Smooth muscle cell (in vitro differentiated cells): ENCODE data around the gene IL20. TPM values are rescaled to one million over a fixed set of nuclear protein-coding genes. Genes with fewer than 3 reads are reported as not detected.
"Not testable (repeated sequence)": the region's sequence is repeated elsewhere in the genome, so short reads cannot be mapped to it uniquely, and the experiment has no call there.

Experiments
- DNase-seq: peaks from one replicate; lab custom pipeline; 2025; ENCODE audit not compliant: unreplicated experiment; lab: John Stamatoyannopoulos, UW
- H2AFZ ChIP-seq: fragments of 200-600 bp; sonication (generic); 2 replicates; pipeline ENCODE4 v1.6.0; 2016; ENCODE audit warnings: antibody characterized with exemption, low read depth, mild to moderate bottlenecking
- H3F3A ChIP-seq: fragments of 200-600 bp; sonication (generic); 2 replicates; pipeline ENCODE4 v1.6.0; 2017; ENCODE audit warnings: antibody characterized with exemption, low read depth
- H3K27ac ChIP-seq: fragments of 200-600 bp; sonication (generic); 2 replicates; pipeline ENCODE4 v1.5.1; 2016; ENCODE audit warnings: low read depth, mild to moderate bottlenecking
- H3K27me3 ChIP-seq: fragments of 200-600 bp; sonication (generic); 2 replicates; pipeline ENCODE4 v1.6.1; 2016; ENCODE audit warnings: low read depth, mild to moderate bottlenecking
- H3K36me3 ChIP-seq: fragments of 200-600 bp; sonication (generic); 2 replicates; pipeline ENCODE4 v1.5.1; 2016; ENCODE audit warnings: low read depth
- H3K4me1 ChIP-seq: fragments of 200-600 bp; sonication (generic); 2 replicates; pipeline ENCODE4 v1.5.1; 2016; ENCODE audit warnings: low read depth
- H3K4me2 ChIP-seq: fragments of 200-600 bp; sonication (generic); 2 replicates; pipeline ENCODE4 v1.6.0; 2016; ENCODE audit warnings: mild to moderate bottlenecking
- H3K4me3 ChIP-seq: fragments of 200-600 bp; sonication (generic); 2 replicates; pipeline ENCODE4 v1.5.1; 2016; ENCODE audit warnings: mild to moderate bottlenecking
- H3K79me2 ChIP-seq: fragments of 200-600 bp; sonication (generic); 2 replicates; pipeline ENCODE4 v1.6.0; 2016; ENCODE audit warnings: low read depth, mild to moderate bottlenecking
- H3K9ac ChIP-seq: fragments of 200-600 bp; sonication (generic); 2 replicates; pipeline ENCODE4 v1.6.0; 2016; ENCODE audit warnings: low read depth
- H3K9me3 ChIP-seq: fragments of 200-600 bp; sonication (generic); replicated peaks from 2 replicates; pipeline ENCODE4 v1.5.1; 2016; ENCODE audit warnings: low read depth
- H4K20me1 ChIP-seq: fragments of 200-600 bp; sonication (generic); 2 replicates; pipeline ENCODE4 v1.6.0; 2016; ENCODE audit warnings: low read depth
- WGBS: methylation state at CpG from one replicate; pipeline ENCODE4 v1.1.7; 2016; ENCODE audit warnings: low lambda C conversion rate; 5-methylcytosine and 5-hydroxymethylcytosine counted together
- polyA plus RNA-seq: library from polyadenylated mRNA; unstranded; fragments of >200 nt; fragmentation: Nextera tagmentation; extraction: Ambion mirVana; gene quantifications from 2 replicates; pipeline ENCODE4 v1.2.1, GENCODE V29; 2016
- total RNA-seq: library from RNA; depleted of rRNA; stranded (reverse); fragments of >200 nt; gene quantifications from 2 replicates; pipeline ENCODE4 v1.2.3, GENCODE V29; 2014
- TF ChIP-seq, protein P1 (sequence below): fragments of 200-600 bp; sonication (generic); IDR thresholded peaks from 2 replicates; pipeline ENCODE4 v1.5.1; 2017; ENCODE audit warnings: borderline replicate concordance, mild to moderate bottlenecking, antibody characterized with exemption; ENCODE audit not compliant: insufficient read depth, poor library complexity, severe bottlenecking

IL20 gene
- total and polyA plus RNA-seq, 2 experiments from 2014 or later, result not detected

- Histone ChIP-seq H3K4me3 (no peak overlapping the region), H4K20me1 (no peaks in the 10 kb centered on the region), H2AFZ (no peak overlapping the region), H3K4me2 (no peak overlapping the region), H3F3A (no peaks in the 10 kb centered on the region), H3K36me3 (no peaks in the 10 kb centered on the region), H3K9me3 (no peaks in the 10 kb centered on the region), H3K27ac (no peak overlapping the region), H3K79me2 (no peaks in the 10 kb centered on the region), H3K27me3 (no peaks in the 10 kb centered on the region), H3K9ac (no peak overlapping the region), H3K4me1 (no peaks in the 10 kb centered on the region)
- WGBS, result 76% methylated on average over 5 of the region's 5 CpGs
- TF ChIP-seq, protein P1, sequence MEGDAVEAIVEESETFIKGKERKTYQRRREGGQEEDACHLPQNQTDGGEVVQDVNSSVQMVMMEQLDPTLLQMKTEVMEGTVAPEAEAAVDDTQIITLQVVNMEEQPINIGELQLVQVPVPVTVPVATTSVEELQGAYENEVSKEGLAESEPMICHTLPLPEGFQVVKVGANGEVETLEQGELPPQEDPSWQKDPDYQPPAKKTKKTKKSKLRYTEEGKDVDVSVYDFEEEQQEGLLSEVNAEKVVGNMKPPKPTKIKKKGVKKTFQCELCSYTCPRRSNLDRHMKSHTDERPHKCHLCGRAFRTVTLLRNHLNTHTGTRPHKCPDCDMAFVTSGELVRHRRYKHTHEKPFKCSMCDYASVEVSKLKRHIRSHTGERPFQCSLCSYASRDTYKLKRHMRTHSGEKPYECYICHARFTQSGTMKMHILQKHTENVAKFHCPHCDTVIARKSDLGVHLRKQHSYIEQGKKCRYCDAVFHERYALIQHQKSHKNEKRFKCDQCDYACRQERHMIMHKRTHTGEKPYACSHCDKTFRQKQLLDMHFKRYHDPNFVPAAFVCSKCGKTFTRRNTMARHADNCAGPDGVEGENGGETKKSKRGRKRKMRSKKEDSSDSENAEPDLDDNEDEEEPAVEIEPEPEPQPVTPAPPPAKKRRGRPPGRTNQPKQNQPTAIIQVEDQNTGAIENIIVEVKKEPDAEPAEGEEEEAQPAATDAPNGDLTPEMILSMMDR, result no peak
- no peak for DNase-seq
Observed at GRCh38 chr1:206851341-206852010, 13.9 kb upstream of the IL20 start.

DNA sequence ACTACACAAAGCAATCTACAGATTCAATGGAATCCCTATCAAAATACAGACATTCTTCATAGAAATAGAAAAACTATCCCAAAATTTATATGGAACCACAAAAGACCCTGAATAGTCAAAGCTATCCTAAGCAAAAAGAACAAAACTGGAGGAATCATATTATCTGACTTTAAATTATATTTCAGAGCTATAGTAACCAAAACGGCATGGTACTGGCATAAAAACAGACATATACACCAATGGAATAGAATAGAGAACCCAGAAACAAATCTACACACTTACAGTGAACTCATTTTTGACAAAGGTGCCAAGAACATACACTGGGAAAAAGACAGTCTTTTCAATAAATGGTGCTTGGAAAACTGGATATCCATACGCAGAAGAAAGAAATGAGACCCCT lies 12.8 kb upstream of the IL20 start:
- not testable (repeated sequence) for DNase-seq, H3F3A ChIP-seq, H3K27me3 ChIP-seq, H3K36me3 ChIP-seq, H3K9ac ChIP-seq, H3K9me3 ChIP-seq, H3K79me2 ChIP-seq, H4K20me1 ChIP-seq, H2AFZ ChIP-seq, H3K4me2 ChIP-seq, H3K4me3 ChIP-seq, H3K4me1 ChIP-seq, H3K27ac ChIP-seq
- whole genome bisulfite sequencing, result 98% methylated on average over 2 of the region's 2 CpGs

DNA sequence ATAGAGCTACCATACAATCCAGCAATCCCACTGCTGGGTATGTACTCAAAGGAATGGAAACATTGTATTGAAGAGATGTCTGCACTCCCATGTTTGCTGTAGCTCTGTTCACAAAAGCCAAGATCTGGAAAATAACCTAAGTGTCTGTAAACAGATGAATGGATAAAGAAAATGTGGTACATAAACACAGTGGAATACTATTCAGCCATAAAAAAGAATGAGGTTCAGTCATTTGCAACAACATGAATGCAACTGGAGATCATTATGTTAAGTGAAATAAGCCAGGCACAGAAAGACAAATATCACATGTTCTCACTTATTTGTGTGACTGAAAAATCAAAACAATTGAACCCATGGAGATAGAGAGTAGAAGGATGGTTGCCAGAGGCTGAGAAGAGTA lies 11.7 kb upstream of the IL20 start:
- not testable (repeated sequence) for H3K79me2 ChIP-seq, H3F3A ChIP-seq, H3K36me3 ChIP-seq, DNase-seq, H3K4me3 ChIP-seq, H3K4me1 ChIP-seq, H3K9me3 ChIP-seq, H3K27ac ChIP-seq, H3K9ac ChIP-seq, H3K4me2 ChIP-seq, H4K20me1 ChIP-seq, H2AFZ ChIP-seq, H3K27me3 ChIP-seq

DNA sequence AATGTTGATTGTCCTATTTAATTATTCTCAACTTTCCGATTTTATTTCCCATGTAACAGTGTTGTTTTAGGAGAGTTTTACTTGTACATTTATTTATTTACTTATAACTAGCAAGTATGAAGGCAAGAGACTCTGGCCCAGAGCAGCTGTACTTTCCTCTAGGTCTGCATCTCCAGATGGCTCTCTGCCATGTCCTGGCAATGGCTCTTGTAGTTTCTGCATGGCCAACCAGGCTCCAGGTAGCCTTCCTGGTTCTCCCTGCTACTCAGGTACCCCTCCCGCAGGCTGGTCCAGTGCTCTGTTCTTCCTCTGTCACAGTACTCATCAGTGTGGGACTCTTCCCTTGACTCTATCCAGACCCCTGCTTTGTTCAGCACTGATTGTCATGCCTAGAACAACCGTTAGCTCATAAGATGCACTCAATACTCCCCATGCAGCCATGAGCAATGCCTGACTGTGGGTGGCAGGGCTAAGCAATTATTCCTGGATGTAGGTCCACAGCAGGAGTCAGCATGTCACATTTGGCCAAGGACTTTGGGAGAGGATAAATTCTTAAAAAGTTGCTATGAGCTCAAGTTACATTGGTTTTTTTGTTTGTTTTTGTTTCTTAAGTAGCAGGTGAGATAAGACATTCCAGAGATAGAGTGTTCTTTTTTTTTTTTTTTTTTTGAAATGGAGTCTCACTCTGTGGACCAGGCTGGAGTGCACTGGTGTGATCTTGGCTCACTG lies 10.9 kb upstream of the IL20 start:
- WGBS, result 76% methylated on average over 3 of the region's 3 CpGs
- no peaks in the 10 kb centered on the region for H3K4me1 ChIP-seq
- no peak overlapping the region for H3K9ac ChIP-seq
- no peaks in the 10 kb centered on the region for H3K36me3 ChIP-seq
- H3K27me3 ChIP-seq, result peaks cover under 1% of the 10 kb centered on the region
- TF ChIP-seq, protein P1, result no peak
- no peaks in the 10 kb centered on the region for H4K20me1 ChIP-seq
- H3K79me2 ChIP-seq, result no peaks in the 10 kb centered on the region
- no peaks in the 10 kb centered on the region for H3K9me3 ChIP-seq
- H3F3A ChIP-seq, result no peaks in the 10 kb centered on the region
- H3K4me3 ChIP-seq, result no peak overlapping the region
- DNase-seq, result no peak
- H2AFZ ChIP-seq, result no peak overlapping the region
- H3K4me2 ChIP-seq, result no peak overlapping the region
- H3K27ac ChIP-seq, result no peak overlapping the region
